Measurements from ENCODE around the gene ARID3A. TPM values are rescaled to one million over a fixed set of nuclear protein-coding genes. Genes with fewer than 3 reads are reported as not detected.

Gene ARID3A
- total and polyA plus RNA-seq, 2 of the 13 experiments (the other 11 are each of a cell fraction or from before 2014, with no cell fraction given): 71.3 to 77.9 TPM

- no peak for TF ChIP-seq LRRFIP1 (CRISPR knock-in tag; conservative IDR thresholded peaks at IDR 0.05)
- TF ChIP-seq TMF1 (CRISPR knock-in tag; IDR thresholded peaks at IDR 0.05; ENCODE audit: low read depth): peak; percentile 71; the same call in 1 of the 2 replicates
- TF ChIP-seq FOXP1 (IDR thresholded peaks at IDR 0.05): no peak
- TF ChIP-seq FOXP1 (CRISPR knock-in tag; IDR thresholded peaks at IDR 0.05): no peak
- peak; percentile 62; the same call in 1 of the 2 replicates for TF ChIP-seq CBFB (CRISPR knock-in tag; IDR thresholded peaks at IDR 0.05)
- TF ChIP-seq ZNF543 (CRISPR knock-in tag; IDR thresholded peaks at IDR 0.05): peak; percentile 64
- no peak; the same call in 2 of the 3 replicates for TF ChIP-seq MXI1 (IDR thresholded peaks at IDR 0.05; ENCODE audit: borderline replicate concordance, low read depth, low read length)
- TF ChIP-seq ZNF124 (CRISPR knock-in tag; IDR thresholded peaks at IDR 0.05): no peak
- peak; percentile 35; the same call in 1 of the 2 replicates for TF ChIP-seq NKX3-1 (CRISPR knock-in tag; IDR thresholded peaks at IDR 0.05)
- no peak for TF ChIP-seq ZNF496 (CRISPR knock-in tag; IDR thresholded peaks at IDR 0.05; ENCODE audit: insufficient replicate concordance)
- no peak for TF ChIP-seq SMAD9 (CRISPR knock-in tag; IDR thresholded peaks at IDR 0.05)
- TF ChIP-seq TAF1 (CRISPR knock-in tag; IDR thresholded peaks at IDR 0.05): 0 out of 2 replicates have a peak, but pooled peaks have one; percentile 31
- peak; percentile 73; the same call in 1 of the 2 replicates for TF ChIP-seq CHD4 (IDR thresholded peaks at IDR 0.05; ENCODE audit: borderline replicate concordance, low read length)
- TF ChIP-seq ZNF607 (CRISPR knock-in tag; IDR thresholded peaks at IDR 0.05; ENCODE audit: borderline replicate concordance): peak; percentile 21; the same call in 1 of the 2 replicates
- TF ChIP-seq SP5 (CRISPR knock-in tag; IDR thresholded peaks at IDR 0.05; ENCODE audit: borderline replicate concordance, low read depth): 0 out of 2 replicates have a peak, but pooled peaks have one; percentile 10
- TF ChIP-seq ATF6 (CRISPR knock-in tag; conservative IDR thresholded peaks at IDR 0.05): no peak
- TF ChIP-seq ARHGAP35 (CRISPR knock-in tag; IDR thresholded peaks at IDR 0.05; ENCODE audit: borderline replicate concordance): peak; percentile 43; the same call in 1 of the 2 replicates
- peak; percentile 77; the same call in 1 of the 2 replicates for TF ChIP-seq TSC22D2 (CRISPR knock-in tag; IDR thresholded peaks at IDR 0.05; ENCODE audit: borderline replicate concordance)
- TF ChIP-seq SAP130 (CRISPR knock-in tag; IDR thresholded peaks at IDR 0.05; ENCODE audit: low read depth): peak; percentile 60
- peak; percentile 64; the same call in 1 of the 2 replicates for TF ChIP-seq MED1 (CRISPR knock-in tag; IDR thresholded peaks at IDR 0.05)
- TF ChIP-seq MTA1 (CRISPR knock-in tag; IDR thresholded peaks at IDR 0.05; ENCODE audit: borderline replicate concordance): peak; percentile 67; the same call in 1 of the 2 replicates
- no peak; the same call in 1 of the 2 replicates for TF ChIP-seq PAX8 (CRISPR knock-in tag; IDR thresholded peaks at IDR 0.05; ENCODE audit: borderline replicate concordance)
- peak; percentile 47; the same call in 1 of the 2 replicates for TF ChIP-seq ZNF704 (CRISPR knock-in tag; IDR thresholded peaks at IDR 0.05; ENCODE audit: borderline replicate concordance)
Observed at GRCh38 chr19:917323-918151, 8.3 kb upstream of the ARID3A start, which contains the start of gene KISS1R (continued).

Data from HepG2 (cell line).